Measurements from ENCODE around the gene NAA16. TPM values are rescaled to one million over a fixed set of nuclear protein-coding genes. Genes with fewer than 3 reads are reported as not detected.

Gene NAA16
- total and polyA plus RNA-seq, 10 of the 15 experiments (the other 5 are each of a cell fraction or from before 2014, with no cell fraction given), result 5.4 to 18.5 (median 13.2) TPM

- TF ChIP-seq IKZF1 (conservative IDR thresholded peaks at IDR 0.05) (no peak), RELB (IDR thresholded peaks at IDR 0.05; ENCODE audit: low read depth) (no peak), CHD1 (IDR thresholded peaks at IDR 0.05; ENCODE audit: low read depth, low read length) (no peak), ATF2 (IDR thresholded peaks at IDR 0.05; ENCODE audit: low read length) (no peak), RBBP5 (conservative IDR thresholded peaks at IDR 0.05) (no peak), ZNF622 (IDR thresholded peaks at IDR 0.05) (no peak), STAT3 (IDR thresholded peaks at IDR 0.05; ENCODE audit: low read depth, low read length) (no peak), SP1 (IDR thresholded peaks at IDR 0.05; ENCODE audit: low read depth, low read length) (no peak), RAD21 (IDR thresholded peaks at IDR 0.05; ENCODE audit: insufficient read depth, low read depth, low read length) (no peak), POLR2AphosphoS2 (IDR thresholded peaks at IDR 0.05; ENCODE audit: low read depth, low read length) (no peak), SMARCA5 (IDR thresholded peaks at IDR 0.05) (no peak)
- TF ChIP-seq, protein P1, sequence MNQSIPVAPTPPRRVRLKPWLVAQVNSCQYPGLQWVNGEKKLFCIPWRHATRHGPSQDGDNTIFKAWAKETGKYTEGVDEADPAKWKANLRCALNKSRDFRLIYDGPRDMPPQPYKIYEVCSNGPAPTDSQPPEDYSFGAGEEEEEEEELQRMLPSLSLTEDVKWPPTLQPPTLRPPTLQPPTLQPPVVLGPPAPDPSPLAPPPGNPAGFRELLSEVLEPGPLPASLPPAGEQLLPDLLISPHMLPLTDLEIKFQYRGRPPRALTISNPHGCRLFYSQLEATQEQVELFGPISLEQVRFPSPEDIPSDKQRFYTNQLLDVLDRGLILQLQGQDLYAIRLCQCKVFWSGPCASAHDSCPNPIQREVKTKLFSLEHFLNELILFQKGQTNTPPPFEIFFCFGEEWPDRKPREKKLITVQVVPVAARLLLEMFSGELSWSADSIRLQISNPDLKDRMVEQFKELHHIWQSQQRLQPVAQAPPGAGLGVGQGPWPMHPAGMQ (IDR thresholded peaks at IDR 0.05; ENCODE audit: borderline replicate concordance), result no peak
Measured at GRCh38 chr13:41267106-41267505, 44.0 kb upstream of the NAA16 start (continued).

Measured in GM12878 (cell line).